Measurements from ENCODE around the gene MYLK2.

GRCh38 chr20:31833931-31834521, 14.9 kb downstream of the MYLK2 start:
- TF ChIP-seq CTCF (IDR thresholded peaks at IDR 0.05) (no peak), POLR2A (IDR thresholded peaks at IDR 0.05) (no peak)

Data from adrenal gland (tissue), 5 donors.